SKM-1 (cell line): ENCODE results near the gene NCSTN.
"Not testable (repeated sequence)": the region's sequence is repeated elsewhere in the genome, so short reads cannot be mapped to it uniquely, and the experiment has no call there.

Experiments used
- DNase-seq: peaks from one replicate; lab custom pipeline; 2025; ENCODE audit not compliant: unreplicated experiment; lab: John Stamatoyannopoulos, UW

Gene NCSTN

DNA sequence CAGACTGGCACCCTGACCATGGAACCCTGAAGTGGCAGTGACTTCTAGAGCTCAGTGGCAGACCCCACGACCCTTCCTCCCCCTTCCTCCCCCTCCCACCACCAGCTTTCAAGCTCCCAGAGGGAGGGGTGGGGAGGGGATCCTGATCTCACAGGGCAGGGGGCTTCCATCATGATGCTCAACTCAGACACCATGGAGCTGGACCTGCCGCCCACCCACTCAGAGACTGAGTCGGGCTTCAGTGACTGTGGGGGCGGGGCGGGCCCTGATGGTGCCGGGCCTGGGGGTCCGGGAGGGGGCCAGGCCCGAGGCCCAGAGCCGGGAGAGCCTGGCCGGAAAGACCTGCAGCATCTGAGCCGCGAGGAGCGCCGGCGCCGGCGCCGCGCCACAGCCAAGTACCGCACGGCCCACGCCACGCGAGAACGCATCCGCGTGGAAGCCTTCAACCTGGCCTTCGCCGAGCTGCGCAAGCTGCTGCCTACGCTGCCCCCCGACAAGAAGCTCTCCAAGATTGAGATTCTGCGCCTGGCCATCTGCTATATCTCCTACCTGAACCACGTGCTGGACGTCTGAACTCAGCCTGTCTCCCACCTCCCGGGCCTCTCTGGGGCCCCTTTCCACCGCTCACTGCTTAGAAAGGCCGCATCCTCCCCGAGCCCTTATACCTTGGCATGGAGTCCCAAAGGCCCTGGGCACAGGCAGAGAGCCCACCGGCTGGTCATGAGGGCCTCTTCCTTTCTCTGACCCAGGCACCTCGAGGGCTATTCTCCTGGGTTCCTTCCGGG is 27.6 kb downstream of the NCSTN start:
- no peak for DNase-seq

DNA sequence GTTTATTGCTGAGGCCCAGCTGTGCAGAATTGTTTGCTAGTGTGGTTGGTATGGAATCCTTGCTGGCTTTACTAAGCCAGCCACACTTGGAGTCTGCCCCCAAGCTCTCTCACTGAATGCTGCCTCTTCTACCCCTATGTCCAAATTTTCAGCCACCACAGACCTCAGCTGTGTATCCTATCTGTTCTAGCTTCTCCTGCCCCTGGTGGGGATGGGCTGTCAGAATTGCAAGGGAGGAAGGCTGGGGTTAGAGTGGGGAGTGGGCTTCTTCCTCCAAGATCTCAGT is 28.1 kb downstream of the NCSTN start:
- DNase-seq: no peak

DNA sequence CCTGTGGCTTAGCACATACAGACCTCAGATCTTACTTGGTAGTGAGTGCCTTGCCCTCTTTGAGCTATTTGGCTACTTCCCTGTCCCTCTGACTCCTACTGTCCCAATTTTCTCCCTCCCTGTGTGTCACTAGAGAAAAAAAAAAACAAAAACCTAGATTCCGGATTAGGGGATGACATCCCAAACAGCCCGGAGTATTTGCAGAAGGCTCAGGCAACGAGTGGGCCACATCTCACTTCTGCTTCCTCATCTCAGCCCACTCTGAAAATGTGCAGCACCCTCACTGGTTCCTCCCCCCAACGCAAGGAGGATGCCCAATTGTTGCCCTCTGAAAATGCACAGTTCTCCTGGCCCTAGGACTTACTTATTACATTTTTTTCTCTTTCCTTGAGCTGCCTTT is 28.6 kb downstream of the NCSTN start:
- no peak for DNase-seq

DNA sequence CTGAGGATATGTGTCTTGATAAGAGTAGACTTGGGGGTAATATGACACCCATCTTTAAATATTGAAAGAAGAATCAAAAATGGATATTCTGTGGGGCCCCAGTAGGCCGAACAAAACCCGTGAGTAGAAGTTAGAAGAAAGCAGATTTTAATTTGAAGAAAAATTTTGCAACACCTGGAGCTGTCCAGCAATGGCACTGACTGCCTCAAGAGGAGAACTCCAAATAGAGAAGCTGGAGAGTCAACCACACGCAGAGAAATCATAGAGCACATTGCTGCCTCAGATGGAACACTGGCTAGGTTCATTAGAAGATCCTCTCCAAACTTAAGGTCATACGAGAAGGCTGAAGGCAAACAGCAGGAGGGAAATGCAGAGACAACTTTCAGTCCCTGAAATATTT is 30.5 kb downstream of the NCSTN start:
- peak; percentile 63 for DNase-seq

DNA sequence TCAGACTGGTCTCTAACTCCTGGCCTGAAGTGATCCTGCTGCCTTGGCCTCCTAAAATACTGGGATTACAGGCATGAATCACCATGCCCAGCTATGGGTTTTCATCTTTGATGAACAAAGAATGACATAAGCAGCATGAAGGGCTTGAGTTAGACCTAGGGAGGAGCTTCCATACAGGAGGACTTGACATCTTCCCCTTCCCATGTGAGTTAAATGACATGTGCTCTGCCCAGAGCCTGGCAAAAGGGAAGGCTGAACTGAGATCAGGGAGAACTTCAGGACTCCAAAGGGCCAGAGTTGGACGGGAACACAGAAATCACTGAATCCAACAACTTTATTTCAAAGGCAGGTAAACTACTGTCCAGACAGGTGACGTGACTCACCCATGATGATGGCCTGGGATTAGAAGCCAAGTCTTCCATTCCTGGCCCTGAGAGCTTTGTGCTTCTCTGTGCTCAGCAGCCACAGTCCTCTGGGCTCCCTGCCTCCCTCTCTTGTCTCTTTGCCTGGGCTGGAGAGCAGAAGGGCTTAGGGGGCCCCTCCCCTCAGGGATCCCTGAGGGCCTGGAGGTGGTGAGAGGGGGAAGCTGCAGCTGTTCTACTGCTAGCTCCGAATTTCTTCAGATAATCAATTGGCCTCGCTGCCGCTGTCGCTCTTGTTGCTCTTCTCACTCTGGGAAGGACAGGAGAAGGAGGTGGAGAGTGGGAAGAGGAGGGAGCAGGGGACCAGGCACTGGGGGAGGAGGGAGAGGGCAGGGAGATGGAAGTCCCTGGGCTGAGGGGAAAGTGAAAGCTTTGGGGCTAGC is 31.3 kb downstream of the NCSTN start:
- no peak for DNase-seq

DNA sequence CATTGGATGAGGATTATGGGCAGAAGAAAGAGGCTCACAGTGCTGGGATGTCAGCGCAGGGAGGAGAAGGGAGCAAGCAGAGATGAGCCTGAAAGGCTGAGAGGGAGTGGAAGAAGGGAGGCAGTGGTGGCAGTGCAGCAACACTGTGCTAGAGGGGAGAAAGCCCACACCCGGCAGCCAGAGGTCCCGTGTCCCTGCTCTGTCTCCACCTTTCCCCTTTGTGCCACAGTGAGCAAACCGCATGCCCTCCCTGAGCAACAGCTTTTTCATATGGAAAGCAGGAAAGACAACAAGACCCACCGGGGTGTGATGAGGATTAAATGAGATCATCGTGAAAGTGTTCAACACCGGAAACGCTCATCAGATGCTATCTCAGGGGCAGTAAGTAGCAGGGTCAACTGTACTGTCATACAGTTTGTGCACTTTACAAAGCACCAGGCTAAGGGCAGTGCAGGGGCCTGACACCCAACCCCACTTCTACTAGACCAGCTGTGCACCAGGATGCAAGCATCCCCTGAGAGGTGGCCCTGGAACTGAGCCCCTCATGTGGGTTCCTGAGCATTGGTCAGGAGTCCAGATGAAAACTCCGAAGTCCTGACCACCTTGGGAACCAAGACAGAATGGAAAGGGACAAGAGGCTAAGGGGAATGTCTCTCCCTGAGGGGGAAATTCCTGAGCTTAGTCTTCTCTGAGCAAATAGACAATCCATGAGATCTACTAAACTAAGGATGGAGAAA is 32.8 kb downstream of the NCSTN start:
- DNase-seq: no peak

DNA sequence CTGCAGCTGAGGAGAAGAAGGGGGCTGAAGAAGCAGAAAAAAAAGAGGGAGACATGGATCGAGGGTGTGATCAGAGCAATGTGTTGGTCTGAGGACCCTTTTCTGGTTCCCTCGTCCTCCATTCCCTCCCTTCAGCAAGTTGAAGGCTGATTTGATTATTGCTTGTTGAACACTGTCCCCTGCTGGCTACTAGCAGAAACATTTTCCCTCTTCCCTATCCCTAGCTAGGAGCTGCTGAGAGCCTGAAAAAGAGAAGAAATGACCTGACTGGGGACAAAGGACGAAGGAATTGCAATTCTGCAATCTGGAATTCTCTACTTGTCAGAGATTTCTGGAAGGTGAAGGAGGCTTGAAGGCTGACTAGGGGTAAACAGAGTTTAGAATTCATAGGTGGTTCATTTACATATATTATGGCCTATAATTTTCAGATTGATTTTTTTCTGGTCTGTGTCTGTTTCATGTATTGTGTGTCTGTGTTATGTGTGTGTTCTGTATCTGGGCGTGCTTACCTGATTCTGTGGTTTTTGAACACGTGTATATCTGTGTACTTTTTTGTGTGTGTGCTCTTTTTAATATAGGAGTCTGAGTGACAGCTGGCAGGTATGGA is 33.4 kb downstream of the NCSTN start:
- peak; percentile 87 for DNase-seq

DNA sequence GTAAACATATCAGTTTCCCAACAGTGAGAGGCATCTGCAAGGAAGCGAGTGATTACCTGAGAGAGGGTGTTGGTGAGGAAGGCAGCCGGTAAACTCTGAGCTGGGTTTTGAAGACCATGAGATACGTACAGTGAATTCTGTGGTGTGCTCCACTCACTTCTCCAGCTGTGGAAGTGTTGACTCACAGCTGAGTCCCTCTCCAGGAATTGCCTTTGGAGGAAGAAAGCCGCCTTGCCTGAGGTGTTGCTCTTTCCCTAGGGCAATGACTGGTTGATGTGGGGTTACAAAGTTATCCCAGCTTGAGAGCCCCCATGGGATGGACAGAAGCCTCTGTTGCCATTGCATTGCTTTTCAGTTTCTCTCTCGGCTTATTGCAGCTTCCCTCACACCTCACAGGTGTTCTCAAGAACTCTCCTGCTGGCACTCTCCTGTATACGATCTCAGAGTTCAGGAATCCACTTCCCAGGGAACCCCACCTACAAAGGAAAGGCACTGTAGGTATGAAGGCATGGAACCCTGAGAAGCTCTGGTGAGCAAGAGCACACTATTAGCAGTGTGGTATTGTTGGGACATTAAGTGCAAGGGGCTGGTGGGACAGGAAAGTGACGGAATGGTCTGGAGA is 34.5 kb downstream of the NCSTN start:
- no peak for DNase-seq

DNA sequence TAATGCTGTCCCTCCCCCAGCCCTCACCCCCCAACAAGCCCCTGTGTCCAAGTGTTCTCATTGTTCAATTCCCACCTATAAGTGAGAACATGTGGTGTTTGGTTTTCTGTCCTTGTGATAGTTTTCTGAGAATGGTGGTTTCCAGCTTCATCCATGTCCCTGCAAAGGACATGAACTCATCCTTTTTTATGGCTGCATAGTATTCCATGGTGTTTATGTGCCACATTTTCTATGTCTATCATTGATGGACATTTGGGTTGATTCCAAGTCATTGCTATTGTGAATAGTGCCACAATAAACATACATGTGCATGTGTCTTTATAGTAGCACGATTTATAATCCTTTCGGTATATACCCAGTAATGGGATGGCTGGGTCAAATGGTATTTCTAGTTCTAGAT is 41.6 kb downstream of the NCSTN start:
- not testable (repeated sequence) for DNase-seq

DNA sequence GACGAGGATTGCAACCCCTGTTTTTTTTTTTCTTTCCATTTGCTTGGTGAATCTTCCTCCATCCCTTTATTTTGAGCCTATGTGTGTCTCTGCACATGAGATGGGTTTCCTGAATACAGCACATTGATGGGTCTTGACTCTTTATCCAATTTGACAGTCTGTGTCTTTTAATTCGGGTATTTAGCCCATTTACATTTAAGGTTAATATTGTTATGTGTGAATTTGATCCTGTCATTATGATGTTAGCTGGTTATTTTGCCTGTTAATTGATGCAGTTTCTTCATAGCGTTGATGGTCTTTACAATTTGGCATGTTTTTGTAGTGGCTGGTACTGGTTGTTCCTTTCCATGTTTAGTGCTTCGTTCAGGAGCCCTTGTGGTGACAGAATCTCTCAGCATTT is 45.2 kb downstream of the NCSTN start:
- DNase-seq: not testable (repeated sequence)

DNA sequence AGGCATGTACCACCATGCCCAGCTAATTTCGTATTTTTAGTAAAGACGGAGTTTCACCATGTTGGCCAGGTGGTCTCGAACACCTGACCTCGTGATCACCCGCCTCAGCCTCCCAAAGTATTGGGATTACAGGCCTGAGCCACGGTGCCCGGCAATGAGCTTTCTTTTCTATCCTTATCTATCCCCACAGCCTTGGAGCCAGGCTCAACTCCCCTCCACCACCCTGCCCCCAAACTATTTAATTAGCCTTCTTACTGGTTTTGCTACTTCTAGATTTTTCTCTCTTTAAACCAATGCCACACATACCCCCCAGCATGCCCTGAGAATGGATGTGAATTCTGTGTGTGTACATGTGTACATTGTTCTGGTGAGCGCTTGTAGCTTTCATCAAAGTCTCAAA is 51.5 kb downstream of the NCSTN start:
- DNase-seq: no peak

DNA sequence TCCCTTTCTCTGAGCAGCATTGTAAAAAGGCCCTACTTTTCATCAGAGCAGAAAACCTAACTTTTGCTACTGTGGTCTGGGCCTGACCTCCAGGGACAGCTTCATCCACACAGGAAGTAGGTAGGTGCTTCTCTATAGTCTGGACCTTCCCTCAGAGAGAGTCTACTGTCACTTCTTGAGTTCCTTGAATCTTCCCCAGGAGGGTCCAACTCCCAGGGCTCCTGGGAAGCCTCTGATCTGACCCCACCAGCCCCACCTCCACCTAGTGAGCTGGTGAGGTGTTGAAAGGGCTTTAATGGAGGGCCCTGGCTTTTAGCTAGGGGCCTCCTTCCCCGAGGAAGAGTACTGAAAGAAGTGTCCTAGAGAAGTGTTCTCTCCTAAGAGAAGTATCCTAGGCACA is 54.5 kb downstream of the NCSTN start:
- no peak for DNase-seq

DNA sequence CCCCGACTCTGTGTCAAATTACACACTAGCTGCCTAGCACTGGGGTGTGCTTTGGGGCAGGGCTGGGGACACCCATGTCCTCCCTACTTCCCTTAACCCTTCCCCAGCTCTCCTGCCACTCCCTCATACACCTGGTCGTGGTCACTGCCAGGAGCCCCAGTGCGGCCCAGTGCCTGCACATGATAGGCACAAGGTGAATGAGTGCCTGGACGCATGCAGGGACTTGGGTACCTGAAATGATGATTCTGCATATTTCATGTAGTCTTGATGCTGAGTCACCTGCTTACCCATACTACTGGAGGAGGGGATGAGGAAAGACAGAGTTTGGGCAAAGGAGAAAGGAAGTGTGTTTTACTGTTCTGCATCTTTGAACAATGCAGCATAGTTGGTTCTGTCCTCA is 55.6 kb downstream of the NCSTN start:
- DNase-seq: no peak

DNA sequence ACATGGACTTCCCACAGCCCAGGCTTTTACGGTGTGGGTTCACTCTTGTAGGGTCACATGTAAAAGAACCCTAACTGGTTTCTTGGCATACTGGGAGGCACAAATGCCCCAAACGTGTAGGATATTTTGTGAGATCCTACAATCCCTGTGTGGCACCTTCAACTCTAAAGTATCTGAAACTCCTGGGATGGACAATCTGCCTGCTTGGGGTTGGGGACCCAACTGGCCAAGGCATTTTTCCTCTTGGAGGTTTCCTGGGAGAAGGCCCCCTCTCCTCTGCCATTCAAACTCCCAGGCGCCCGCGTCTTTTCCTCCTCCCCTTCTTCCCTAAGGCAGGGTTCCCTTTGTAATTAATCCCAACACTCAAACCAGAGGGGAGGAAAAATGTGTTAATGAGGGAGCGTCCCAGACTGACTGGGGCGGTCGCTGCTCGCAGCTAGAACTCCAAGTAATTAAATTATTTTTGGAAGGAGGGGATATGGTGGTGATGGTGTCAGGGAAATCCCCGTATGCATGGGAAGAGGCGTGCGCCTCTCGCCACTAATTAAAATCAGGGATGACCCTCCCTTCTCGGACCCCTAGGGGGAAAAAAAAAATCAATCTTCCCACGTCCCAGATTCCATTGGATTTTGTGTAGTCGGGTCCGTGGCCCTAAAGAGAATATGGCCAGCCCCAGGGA is 56.5 kb downstream of the NCSTN start:
- no peak for DNase-seq

DNA sequence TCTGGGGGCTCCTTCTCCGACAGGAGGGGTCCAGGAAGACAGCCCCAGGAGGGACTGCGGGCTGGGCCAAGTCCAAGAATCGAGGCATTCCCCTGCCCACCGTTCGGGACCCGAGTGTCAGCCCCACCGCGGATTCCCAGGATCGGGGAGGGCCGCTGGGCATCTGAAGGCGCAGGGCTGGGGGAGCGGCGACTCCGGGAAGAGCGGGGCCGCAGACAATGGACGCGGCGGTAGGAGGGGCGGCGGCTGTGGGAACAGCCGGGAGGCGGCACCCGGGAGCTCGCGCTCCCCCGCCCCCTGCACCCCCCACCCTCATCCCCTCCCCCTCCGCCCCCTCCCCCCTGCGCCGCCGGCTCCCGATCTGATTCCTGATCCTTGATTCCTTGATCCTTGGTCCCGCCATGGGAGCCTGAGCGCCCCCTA is 57.1 kb downstream of the NCSTN start, which contains the start of gene VANGL2:
TSS of gene VANGL2 (plus strand) at position 342 of the 423 bp plus-strand sequence. CDS start 15,274 bp downstream, outside the sequence.
- no peak for DNase-seq

DNA sequence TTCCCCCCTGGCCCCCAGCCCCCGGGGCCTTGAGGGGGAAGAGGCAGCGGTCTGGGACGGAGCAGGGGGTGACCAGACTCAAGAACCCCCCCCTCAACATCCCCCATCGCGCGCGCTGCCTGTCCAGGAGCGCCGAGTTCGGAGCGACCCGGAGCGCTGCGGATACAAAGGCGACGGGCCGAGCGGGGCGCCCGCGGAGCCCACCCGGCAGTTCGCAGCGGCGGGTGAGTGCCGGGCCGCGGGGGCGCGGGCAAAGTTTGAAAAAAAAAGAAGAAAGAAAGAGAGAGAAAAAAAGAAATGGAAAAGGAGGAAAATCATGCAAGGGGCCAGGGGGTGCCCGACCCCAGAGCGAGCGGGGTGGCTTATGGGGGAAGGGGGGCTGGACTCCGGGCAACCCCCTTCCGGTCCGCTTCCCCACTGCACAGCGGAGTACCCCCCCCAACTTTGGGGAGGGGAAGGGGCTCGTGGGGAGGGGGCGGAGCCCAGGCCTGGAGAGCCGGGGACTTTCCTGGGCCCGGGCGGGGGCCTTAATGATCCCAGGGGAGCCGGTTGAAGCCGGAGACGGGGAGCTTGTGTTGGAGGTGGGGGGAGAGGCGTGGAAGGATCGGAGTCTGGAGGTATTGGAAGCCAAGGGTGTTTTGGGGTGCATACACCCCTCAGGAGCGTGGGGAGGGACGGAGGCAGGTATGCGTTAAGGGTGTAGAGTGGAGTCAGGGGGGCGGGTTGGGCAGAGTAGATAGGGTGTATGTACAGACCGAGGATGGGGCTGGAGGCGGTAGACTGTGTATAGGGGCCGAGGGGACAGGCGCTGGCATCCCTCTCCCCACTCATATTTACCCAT is 57.7 kb downstream of the NCSTN start:
- DNase-seq: no peak

DNA sequence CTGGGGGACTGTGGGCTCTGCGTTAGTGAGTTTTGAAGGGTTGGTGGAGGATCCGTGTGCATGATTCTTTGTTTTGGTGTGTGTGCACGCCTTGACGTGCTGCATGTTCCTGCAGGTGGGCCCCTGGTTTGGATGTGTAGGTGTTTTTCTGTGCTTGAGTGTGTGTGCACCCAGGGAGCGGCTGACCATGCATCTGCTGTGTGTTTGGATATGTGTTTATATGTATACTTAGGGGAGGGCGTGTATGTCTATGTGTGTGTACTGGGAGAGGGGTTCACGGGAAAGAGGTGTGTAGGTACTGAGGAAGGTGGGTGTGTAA is 58.3 kb downstream of the NCSTN start:
- no peak for DNase-seq

DNA sequence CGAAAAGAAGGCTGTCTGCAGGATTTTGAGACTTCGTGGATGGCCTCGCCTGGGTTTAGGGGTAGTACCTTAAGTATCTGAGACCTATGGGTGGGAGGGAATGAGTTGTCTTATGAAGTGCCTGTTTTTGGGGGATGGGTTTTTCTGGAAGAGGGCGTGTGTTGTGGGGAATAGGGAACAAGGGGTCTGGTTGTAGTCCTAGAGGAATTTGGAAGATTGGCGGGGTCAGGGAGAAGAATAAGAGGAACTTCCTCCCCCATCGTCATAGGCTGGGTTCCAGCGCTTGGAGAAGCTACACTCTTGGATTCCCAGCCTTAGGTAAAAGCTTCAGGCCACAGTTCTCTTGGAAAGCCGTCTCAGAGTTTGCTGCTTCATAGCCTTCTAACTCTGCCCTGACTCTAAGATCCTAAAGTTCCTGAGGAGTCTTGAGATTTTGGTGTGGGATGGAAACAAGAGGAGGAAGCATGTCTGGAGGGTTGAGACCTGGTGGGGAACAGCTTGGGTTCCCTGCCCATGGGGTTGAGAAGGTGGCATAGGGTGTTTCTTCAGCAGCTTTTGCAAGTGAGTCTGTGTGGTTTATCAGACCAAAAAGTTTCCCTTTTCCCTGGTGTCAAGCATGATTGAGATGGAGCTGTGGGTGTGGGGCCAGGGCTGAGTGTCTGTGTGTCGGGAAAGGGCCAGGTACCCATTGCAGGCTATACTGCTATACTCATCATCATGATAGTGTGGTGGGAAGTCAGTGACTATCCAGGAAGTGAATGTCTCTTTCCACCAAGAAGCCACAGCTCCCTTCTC is 59.0 kb downstream of the NCSTN start:
- DNase-seq: no peak

DNA sequence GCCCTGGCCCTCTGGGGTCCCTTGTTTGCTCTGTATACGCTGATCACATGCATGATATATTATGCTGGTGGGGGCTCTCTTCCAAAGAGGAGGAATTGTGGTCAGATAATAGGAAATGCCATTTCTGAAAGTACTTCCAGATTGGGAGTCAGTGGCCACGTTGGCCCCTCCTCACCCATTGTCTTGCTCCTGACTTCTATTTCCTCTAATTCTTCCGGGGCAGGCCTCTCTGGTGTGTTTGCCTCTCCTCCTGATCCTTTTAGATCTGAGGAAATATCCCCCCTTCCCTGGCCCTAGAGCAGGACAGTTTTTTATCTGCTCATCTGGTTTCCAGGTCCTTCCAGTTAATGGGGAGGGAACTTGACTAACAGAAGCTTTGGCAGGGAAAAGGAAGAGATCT is 60.1 kb downstream of the NCSTN start:
- no peak for DNase-seq
